Right lobe of liver (tissue), 6 donors: ENCODE measurements around the gene PRSS1. TPM values are rescaled to one million over a fixed set of nuclear protein-coding genes. Genes with fewer than 3 reads are reported as not detected.

ENCODE experiments used
- ATAC-seq, 4 donors: fragments of 200-7000 bp; cut with Tn5 transposase; one replicate each; pipeline ENCODE4 v1.9.1; 2020; ENCODE audit warnings: mild to moderate bottlenecking in 4 of 4, moderate library complexity in 4 of 4
- DNase-seq, 3 donors: peaks; one replicate each; pipeline ENCODE4 v3.0.0-alpha.2; 2020
- H3K27ac ChIP-seq, 3 donors: fragments of 200-600 bp; one replicate each; pipeline ENCODE4 v1.8.0; 2022
- H3K27me3 ChIP-seq, 2 donors: fragments of 200-600 bp; one replicate each; pipeline ENCODE4 v1.8.0; 2022
- H3K36me3 ChIP-seq, 4 donors: fragments of 200-600 bp; sonication (generic) in 1 of 4; one replicate each; pipeline versions ENCODE4 v1.5.1 to v1.8.0; 2017 to 2022; ENCODE audit warnings: control low read depth in 1 of 4
- H3K4me1 ChIP-seq, 4 donors: fragments of 200-600 bp; sonication (generic) in 1 of 4; one replicate each; pipeline versions ENCODE4 v1.5.1 to v1.8.0; 2017 to 2022; ENCODE audit warnings: control low read depth in 1 of 4
- H3K4me3 ChIP-seq, 3 donors: fragments of 200-600 bp; one replicate each; pipeline ENCODE4 v1.8.0; 2022
- H3K9me3 ChIP-seq, 4 donors: fragments of 200-600 bp; sonication (generic) in 1 of 4; one replicate each; pipeline versions ENCODE4 v1.5.1 to v1.8.0; 2017 to 2022; ENCODE audit warnings: control low read depth in 1 of 4
- CTCF ChIP-seq, 4 donors: fragments of 200-600 bp in 3 of 4; fragments of 450-650 bp in 1 of 4; IDR thresholded peaks; one replicate each; pipeline versions ENCODE4 v1.5.1 to v1.8.0; 2016 to 2022; ENCODE audit warnings: antibody characterized with exemption in 4 of 4, mild to moderate bottlenecking in 2 of 4
- POLR2A ChIP-seq: fragments of 450-650 bp; IDR thresholded peaks from one replicate; pipeline ENCODE4 v1.6.1; 2017; ENCODE audit warnings: antibody characterized with exemption, mild to moderate bottlenecking
- WGBS: methylation state at CpG from one replicate; pipeline ENCODE4 v1.1.6; 2018; ENCODE audit warnings: low coverage, low lambda C conversion rate; ENCODE audit not compliant: insufficient coverage; ENCODE audit errors: missing lambda C conversion rate; 5-methylcytosine and 5-hydroxymethylcytosine counted together
- intact Hi-C, 2 donors: fragments of 100-400 bp; cut with DNase I; formaldehyde crosslinking; loops; one replicate each; pipeline versions ENCODE4 v1.11.2 to v1.14.1; 2022
- small RNA-seq, 2 experiments: library from RNA; depleted of rRNA; stranded (forward); fragments of <200 nt; gene quantifications; one replicate each; pipeline ENCODE3, GENCODE V24; 2016
- total RNA-seq, 6 experiments: library from RNA; depleted of rRNA in 2 of 6; stranded (reverse); fragments of >200 nt in 2 of 6; fragmentation: NEBNext Ultra II Directional in 3 of 6; extraction: Animal tissue kit (Norgen Biotek cat#: 25700) in 3 of 6; gene quantifications; one replicate each; pipeline versions ENCODE4 v1.1.0 to v1.2.4, GENCODE V29; 2016 to 2023
- donor health status: DM: no; HTN: yes; CAD: no.
- donor health status: DM: no; HTN: no; CAD: no.
- donor health status: DM: no; HTN: no; CAD: no.
- donor health status: DM: no; HTN: yes; CAD: no.
- donor health status: DM: no; HTN: yes; CAD: no.

PRSS1 gene
- total RNA-seq, 6 experiments from 2014 or later: not detected

GRCh38 chr7:142801601-142802295, 52.5 kb downstream of the PRSS1 start:
- ATAC-seq: no peak
- H3K4me1 ChIP-seq: peaks cover 0 to 12% (median 0%) of the 10 kb centered on the region in 4 donors
- H3K9me3 ChIP-seq: no peaks in the 10 kb centered on the region
- no peaks in the 10 kb centered on the region for H3K36me3 ChIP-seq
- H3K27ac ChIP-seq: no peak overlapping the region
- 52% methylated on average over 3 of the region's 8 CpGs for WGBS
- TF ChIP-seq CTCF (IDR thresholded peaks at IDR 0.05) (no peak), POLR2A (no peak)
- H3K27me3 ChIP-seq: peaks cover 0 to 10% of the 10 kb centered on the region in 2 donors
- no peak for DNase-seq
- intact Hi-C loops: no loop called here
- no peak overlapping the region for H3K4me3 ChIP-seq

GRCh38 chr7:142802301-142802700, 53.0 kb downstream of the PRSS1 start:
- no peak for TF ChIP-seq CTCF (IDR thresholded peaks at IDR 0.05)
- TF ChIP-seq POLR2A: no peak
- Histone ChIP-seq H3K27me3 (peaks cover 0 to 6% of the 10 kb centered on the region in 2 donors), H3K9me3 (no peaks in the 10 kb centered on the region), H3K4me3 (no peak overlapping the region), H3K27ac (no peak overlapping the region), H3K4me1 (peaks cover 0 to 7% (median 0%) of the 10 kb centered on the region in 4 donors), H3K36me3 (no peaks in the 10 kb centered on the region)
- WGBS: 38% methylated on average over 2 of the region's 3 CpGs
- DNase-seq: no peak
- intact Hi-C loops: no loop called here
- no peak for ATAC-seq

Small RNAs within 50 kb of the gene (small RNA-seq; reads per million reads assigned to genes)
- gene TRBD1 (0 reads per million in 2 experiments), gene TRBJ1-1 (0 reads per million in 2 experiments), gene TRBJ1-2 (0 reads per million in 2 experiments), gene TRBJ1-3 (0 reads per million in 2 experiments), gene TRBJ1-4 (0 reads per million in 2 experiments), gene TRBJ1-5 (0 reads per million in 2 experiments), gene TRBJ1-6 (0 reads per million in 2 experiments), gene TRBJ2-1 (0 reads per million in 2 experiments), gene TRBJ2-2 (0 reads per million in 2 experiments), gene TRBJ2-2P (0 reads per million in 2 experiments), gene TRBJ2-3 (0 reads per million in 2 experiments), gene TRBJ2-4 (0 reads per million in 2 experiments), gene TRBJ2-5 (0 reads per million in 2 experiments), gene TRBJ2-6 (0 reads per million in 2 experiments), gene TRBJ2-7 (0 reads per million in 2 experiments)

Other genes starting within 250 kb of the PRSS1 start
- gene PRSS2, start 21.5 kb downstream of the PRSS1 start, total RNA-seq: under 1 TPM in 1 of 6 experiments, not detected in 5; 0.26 TPM
- gene EPHB6, start 105.6 kb downstream of the PRSS1 start, total RNA-seq: 1 to 10 TPM; 1.5 to 6.1 (median 3.2) TPM
- gene TRPV6, start 136.3 kb downstream of the PRSS1 start, total RNA-seq: 1 to 10 TPM in 2 of 6 experiments, under 1 TPM in 4; 0.06 to 1.5 (median 0.75) TPM
- not detected for gene TRPV5, start 184.3 kb downstream of the PRSS1 start, total RNA-seq
- not detected for gene LLCFC1, start 190.0 kb downstream of the PRSS1 start, total RNA-seq
- 1 to 10 TPM in 2 of 6 experiments, under 1 TPM in 1, not detected in 3; 0.46 to 2.0 (median 1.4) TPM for gene KEL, start 212.9 kb downstream of the PRSS1 start, total RNA-seq